Duodenal mucosa (tissue), 2 donors: ENCODE data around the gene LAMA5.

Source experiments
- H3K27ac ChIP-seq: one replicate; pipeline ENCODE4 v1.7.0; 2013; ENCODE audit warnings: low read depth, low read length
- H3K27me3 ChIP-seq, 2 donors: one replicate each; pipeline ENCODE4 v1.7.0; 2013; ENCODE audit warnings: low read length in 2 of 2, control low read depth in 1 of 2; ENCODE audit not compliant: insufficient read depth in 2 of 2, control insufficient read depth in 1 of 2
- H3K36me3 ChIP-seq, 2 donors: one replicate each; pipeline ENCODE4 v1.7.0; 2013; ENCODE audit warnings: low read length in 2 of 2, control low read depth in 1 of 2; ENCODE audit not compliant: insufficient read depth in 2 of 2, control insufficient read depth in 1 of 2
- H3K4me1 ChIP-seq, 2 donors: one replicate each; pipeline ENCODE4 v1.7.0; 2013; ENCODE audit warnings: low read length in 2 of 2, control low read depth in 1 of 2; ENCODE audit not compliant: insufficient read depth in 2 of 2, control insufficient read depth in 1 of 2
- H3K4me3 ChIP-seq, 2 donors: one replicate each; pipeline ENCODE4 v1.7.0; 2013; ENCODE audit warnings: low read length in 2 of 2, low read depth in 1 of 2
- H3K9ac ChIP-seq, 2 donors: one replicate each; pipeline ENCODE4 v1.7.0; 2013; ENCODE audit warnings: low read length in 2 of 2, low read depth in 1 of 2
- H3K9me3 ChIP-seq, 2 donors: one replicate each; pipeline ENCODE4 v1.7.0; 2013; ENCODE audit warnings: low read length in 2 of 2, control low read depth in 1 of 2; ENCODE audit not compliant: control insufficient read depth in 1 of 2

LAMA5 gene

DNA sequence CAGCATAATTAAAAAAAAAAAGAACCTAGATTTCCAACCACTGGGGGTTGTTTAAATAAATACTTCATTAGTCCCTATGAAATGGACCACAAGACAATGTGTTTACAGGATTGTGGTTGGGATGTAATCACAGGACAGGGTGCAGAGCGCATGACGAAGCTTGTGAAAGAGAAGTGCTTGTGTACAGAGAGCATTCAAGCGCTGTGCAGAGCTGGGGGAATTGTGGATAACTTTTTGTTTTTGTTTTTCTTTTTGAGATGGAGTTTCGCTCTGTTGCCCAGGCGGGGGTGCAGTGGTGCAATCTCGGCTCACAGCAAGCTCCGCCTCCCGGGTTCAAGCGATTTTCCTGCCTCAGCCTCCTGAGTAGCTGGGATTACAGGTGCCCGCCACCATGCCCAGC is 22.3 kb downstream of the LAMA5 start:
- no peak overlapping the region for H3K27ac ChIP-seq
- H3K27me3 ChIP-seq: no peaks in the 10 kb centered on the region
- H3K36me3 ChIP-seq: no peaks in the 10 kb centered on the region
- no peak overlapping the region for H3K9ac ChIP-seq
- no peaks in the 10 kb centered on the region for H3K9me3 ChIP-seq
- peaks cover 0 to under 1% of the 10 kb centered on the region in 2 donors for H3K4me1 ChIP-seq
- H3K4me3 ChIP-seq: no peak overlapping the region

DNA sequence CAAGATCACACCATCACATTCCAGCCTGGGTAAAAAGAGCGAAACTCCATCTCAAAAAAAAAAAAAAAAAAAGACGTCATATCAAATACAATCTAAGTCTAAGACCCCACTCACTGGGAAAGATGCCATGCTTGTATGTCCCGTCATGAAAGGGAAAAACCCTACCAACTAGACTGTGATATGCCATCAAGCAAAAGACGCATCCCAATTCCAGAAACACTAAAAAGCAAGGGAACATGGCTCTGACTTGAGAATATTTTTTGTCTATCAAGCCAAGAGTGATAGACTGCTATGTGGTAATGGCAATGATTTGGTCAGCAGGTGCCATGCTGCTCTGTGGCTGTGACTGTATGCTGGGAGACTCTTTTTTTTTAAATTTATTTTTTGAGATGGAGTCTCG is 23.0 kb downstream of the LAMA5 start:
- Histone ChIP-seq H3K27ac (no peak overlapping the region), H3K4me3 (no peak overlapping the region), H3K4me1 (no peaks in the 10 kb centered on the region), H3K27me3 (no peaks in the 10 kb centered on the region), H3K9me3 (no peaks in the 10 kb centered on the region), H3K36me3 (no peaks in the 10 kb centered on the region), H3K9ac (no peak overlapping the region)

DNA sequence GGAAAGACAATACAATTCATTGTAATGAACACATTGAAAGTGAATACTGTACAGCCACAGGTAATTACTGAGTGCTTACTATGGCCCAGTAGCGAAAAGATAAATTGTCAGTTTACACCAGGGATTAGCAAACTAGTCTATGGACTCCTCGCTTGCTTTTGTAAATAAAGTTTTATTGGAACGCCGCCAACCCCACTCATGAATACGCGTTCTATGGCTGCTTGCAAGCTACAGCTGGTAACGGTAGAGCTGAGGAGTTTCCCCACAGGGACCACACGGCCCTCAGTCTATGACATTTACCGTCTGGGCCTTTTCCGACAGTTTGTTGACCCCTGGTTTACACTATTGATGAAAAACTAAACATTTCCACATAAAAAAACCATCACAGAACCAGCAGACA is 24.2 kb downstream of the LAMA5 start:
- Histone ChIP-seq H3K36me3 (peaks cover 0 to 4% of the 10 kb centered on the region in 2 donors), H3K27ac (no peak overlapping the region), H3K27me3 (no peaks in the 10 kb centered on the region), H3K4me1 (peaks cover 0 to 3% of the 10 kb centered on the region in 2 donors), H3K4me3 (no peak overlapping the region), H3K9me3 (no peaks in the 10 kb centered on the region), H3K9ac (no peak overlapping the region)

DNA sequence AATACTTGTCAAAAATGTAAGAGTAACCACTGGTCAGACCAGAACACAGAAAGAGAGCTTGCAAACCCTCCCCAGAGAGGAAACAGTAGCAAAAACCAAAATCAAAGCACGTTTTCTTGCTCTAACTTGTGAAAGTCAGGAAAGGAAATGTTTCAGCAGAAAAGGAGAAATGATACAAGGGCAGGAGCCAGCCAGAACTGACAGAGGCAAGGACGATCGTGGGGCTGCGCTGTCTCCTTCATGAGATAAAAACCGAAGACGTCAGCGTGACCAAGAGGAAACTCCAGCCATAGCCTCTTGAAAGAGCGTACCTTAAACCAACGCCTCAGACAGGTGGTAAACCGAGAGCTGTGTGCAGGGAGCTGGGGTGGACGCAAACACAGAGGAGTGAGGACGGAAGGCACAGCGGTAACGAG is 27.5 kb downstream of the LAMA5 start:
- Histone ChIP-seq H3K27me3 (peaks cover 0 to 3% of the 10 kb centered on the region in 2 donors), H3K9me3 (no peaks in the 10 kb centered on the region), H3K4me3 (peak overlapping the region in 1 of 2 donors; percentile 2), H3K36me3 (peaks cover 6 to 15% of the 10 kb centered on the region in 2 donors), H3K9ac (no peak overlapping the region), H3K4me1 (peaks cover 0 to 10% of the 10 kb centered on the region in 2 donors), H3K27ac (no peak overlapping the region)

DNA sequence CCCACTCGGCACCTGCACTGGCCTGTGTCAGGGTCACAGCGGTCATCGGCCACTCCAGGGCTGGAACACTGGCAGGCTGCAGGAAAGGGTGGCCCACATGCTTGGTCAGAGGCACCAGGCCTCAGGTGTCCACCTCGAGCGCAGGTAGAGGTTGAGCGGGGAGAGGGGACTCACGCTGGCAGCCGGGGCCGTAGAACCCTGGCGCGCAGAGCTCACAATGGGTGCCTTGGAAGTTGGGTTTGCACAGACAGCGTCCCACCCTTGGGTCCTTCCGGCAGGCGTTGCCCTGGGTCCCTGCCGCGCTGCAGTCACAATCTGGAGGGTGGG is 28.9 kb downstream of the LAMA5 start:
- no peak overlapping the region for H3K27ac ChIP-seq
- H3K4me1 ChIP-seq: peaks cover 0 to 10% of the 10 kb centered on the region in 2 donors
- no peaks in the 10 kb centered on the region for H3K9me3 ChIP-seq
- peaks cover 6 to 15% of the 10 kb centered on the region in 2 donors for H3K36me3 ChIP-seq
- no peak overlapping the region for H3K4me3 ChIP-seq
- peaks cover 0 to 3% of the 10 kb centered on the region in 2 donors for H3K27me3 ChIP-seq
- no peak overlapping the region for H3K9ac ChIP-seq

DNA sequence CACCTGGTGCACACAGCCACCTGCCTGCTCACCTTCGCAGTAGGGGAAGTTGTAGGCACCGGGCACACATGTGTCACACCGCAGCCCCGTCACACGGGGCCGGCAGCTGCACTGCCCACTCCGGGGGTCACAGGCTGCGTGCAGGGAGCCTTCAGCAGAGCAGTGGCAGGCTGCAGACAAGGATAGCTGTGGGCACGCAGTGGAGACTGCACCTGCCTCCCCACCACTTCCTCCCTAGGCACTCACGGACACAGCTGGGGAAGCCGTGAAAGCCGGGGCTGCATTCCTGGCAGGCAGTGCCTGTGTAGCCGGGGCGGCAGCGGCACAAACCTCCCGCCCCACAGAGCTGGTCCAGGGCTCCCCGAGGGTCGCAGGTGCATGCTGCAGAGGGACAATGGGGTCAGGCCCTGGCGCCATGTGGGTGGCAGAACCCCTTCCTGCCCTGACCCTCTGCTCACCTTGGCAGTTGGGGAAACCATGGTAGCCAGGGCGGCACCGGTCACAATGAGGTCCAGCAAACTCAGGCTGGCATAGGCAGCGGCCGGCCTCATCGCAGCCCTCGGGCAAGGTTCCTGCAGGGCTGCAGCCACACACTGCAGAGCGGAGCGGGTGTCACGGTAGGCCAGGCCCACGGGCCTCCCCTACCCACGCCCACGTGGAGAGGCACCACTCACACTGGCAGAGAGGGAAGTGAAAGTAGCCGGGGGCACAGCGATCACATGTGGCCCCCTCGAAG is 29.4 kb downstream of the LAMA5 start:
- peaks cover 6 to 15% of the 10 kb centered on the region in 2 donors for H3K36me3 ChIP-seq
- peaks cover 0 to 3% of the 10 kb centered on the region in 2 donors for H3K27me3 ChIP-seq
- H3K4me1 ChIP-seq: peaks cover 0 to 10% of the 10 kb centered on the region in 2 donors
- H3K27ac ChIP-seq: no peak overlapping the region
- no peak overlapping the region for H3K9ac ChIP-seq
- H3K4me3 ChIP-seq: no peak overlapping the region
- no peaks in the 10 kb centered on the region for H3K9me3 ChIP-seq

DNA sequence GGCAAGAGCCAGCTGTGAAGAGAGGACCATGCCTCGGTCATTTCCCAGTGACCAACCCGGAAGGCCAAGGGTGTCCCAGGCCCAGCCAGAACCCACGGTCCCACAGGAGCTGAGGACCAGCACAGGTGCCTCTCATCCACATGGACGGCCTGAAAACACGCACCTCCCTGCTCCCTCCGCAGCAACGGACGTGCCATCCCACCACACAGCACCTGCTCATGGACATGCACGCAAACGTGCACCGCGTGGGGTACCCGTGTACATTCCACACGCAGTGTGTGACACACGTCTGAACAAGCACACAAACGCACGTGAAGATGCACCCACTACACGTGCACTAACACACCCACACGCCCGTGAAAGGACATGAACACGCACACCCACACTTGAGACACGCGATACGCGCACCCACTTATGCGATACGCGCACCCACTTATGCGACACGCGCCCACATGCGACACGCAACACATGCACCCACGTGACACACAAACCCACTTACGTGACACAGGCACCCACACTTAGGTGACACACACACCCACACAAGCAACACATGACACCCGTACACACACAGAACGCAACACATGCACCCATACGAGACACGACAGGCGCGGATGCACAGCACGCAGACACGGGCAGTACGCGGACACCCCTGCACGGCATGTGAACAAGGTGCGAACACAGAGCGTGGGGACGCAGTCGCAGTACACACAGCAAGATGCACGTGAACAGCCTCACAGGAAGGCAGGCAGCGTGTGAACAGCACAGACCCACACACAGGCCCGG is 30.1 kb downstream of the LAMA5 start:
- H3K27ac ChIP-seq: no peak overlapping the region
- peaks cover 6 to 15% of the 10 kb centered on the region in 2 donors for H3K36me3 ChIP-seq

DNA sequence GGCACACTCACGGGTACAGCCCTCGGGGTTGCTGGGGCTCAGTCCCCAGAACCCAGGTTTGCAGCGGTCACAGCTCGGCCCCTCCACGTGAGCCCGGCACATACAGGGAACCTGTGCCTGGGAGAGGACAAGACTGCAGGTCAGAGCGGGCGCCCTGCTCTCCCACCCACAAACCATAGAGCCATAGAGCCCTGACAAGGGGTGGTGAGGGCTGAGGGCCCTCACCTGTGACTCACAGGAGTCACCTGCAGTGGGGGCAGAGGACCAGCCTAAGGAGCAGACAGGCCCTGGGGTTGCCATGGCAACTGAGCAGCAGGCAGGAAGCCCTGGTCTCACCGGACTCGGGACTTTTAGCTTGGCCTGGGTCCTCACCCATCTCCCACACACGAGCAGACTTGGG is 30.8 kb downstream of the LAMA5 start:
- no peak overlapping the region for H3K27ac ChIP-seq
- peaks cover 0 to 3% of the 10 kb centered on the region in 2 donors for H3K27me3 ChIP-seq
- no peak overlapping the region for H3K9ac ChIP-seq
- H3K4me3 ChIP-seq: no peak overlapping the region
- no peaks in the 10 kb centered on the region for H3K9me3 ChIP-seq
- H3K36me3 ChIP-seq: peaks cover 6 to 18% of the 10 kb centered on the region in 2 donors
- peaks cover 0 to 10% of the 10 kb centered on the region in 2 donors for H3K4me1 ChIP-seq

More for the DNA sequence above, 30.1 kb downstream of the LAMA5 start:
- H3K9me3 ChIP-seq: no peaks in the 10 kb centered on the region
- H3K9ac ChIP-seq: no peak overlapping the region
- H3K27me3 ChIP-seq: peaks cover 0 to 3% of the 10 kb centered on the region in 2 donors
- H3K4me3 ChIP-seq: no peak overlapping the region
- H3K4me1 ChIP-seq: peaks cover 0 to 10% of the 10 kb centered on the region in 2 donors

DNA sequence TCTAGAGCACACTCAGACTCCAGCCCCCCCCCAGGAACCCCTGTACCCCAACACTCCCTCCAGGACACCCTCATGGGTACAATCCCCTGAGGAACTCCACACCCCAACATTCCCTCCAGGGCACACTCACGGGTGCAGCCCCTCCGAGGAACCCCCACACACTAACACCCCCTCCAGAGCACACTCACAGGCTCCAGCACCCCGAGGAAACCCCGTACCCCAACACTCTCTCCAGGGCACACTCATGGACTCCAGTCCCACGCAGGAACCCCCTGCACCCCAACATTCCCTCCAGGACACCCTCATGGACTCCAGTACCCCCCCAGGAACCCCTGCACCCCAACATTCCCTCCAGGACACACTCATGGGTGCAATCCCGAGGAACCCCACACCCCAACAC is 31.6 kb downstream of the LAMA5 start:
- peaks cover 0 to 10% of the 10 kb centered on the region in 2 donors for H3K4me1 ChIP-seq
- H3K9me3 ChIP-seq: no peaks in the 10 kb centered on the region
- no peak overlapping the region for H3K27ac ChIP-seq
- peaks cover 0 to 3% of the 10 kb centered on the region in 2 donors for H3K27me3 ChIP-seq
- peaks cover 6 to 20% of the 10 kb centered on the region in 2 donors for H3K36me3 ChIP-seq
- no peak overlapping the region for H3K9ac ChIP-seq
- no peak overlapping the region for H3K4me3 ChIP-seq

DNA sequence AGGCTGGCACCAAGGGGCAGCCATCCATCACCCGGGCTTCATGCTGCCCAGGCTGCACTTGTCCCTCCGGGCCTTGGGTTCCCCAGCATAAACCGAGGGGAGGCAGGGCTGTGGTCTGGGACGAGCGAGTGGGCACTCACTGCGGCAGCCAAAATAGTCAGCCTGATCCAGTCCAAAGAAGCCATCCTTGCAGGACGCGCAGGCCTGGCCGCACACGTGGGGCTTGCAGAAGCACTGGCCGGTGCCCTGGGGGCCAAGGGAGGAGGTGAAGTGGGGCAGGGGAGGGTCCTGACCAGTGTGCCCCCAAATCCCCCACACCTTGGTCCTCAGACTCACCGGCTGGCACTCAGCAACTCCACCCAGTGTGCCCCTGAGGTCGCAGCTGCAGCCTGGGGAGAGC is 32.2 kb downstream of the LAMA5 start:
- Histone ChIP-seq H3K4me3 (no peak overlapping the region), H3K4me1 (peaks cover 0 to 10% of the 10 kb centered on the region in 2 donors), H3K9ac (no peak overlapping the region), H3K9me3 (no peaks in the 10 kb centered on the region), H3K36me3 (peaks cover 6 to 23% of the 10 kb centered on the region in 2 donors), H3K27ac (no peak overlapping the region), H3K27me3 (peaks cover 0 to 3% of the 10 kb centered on the region in 2 donors)
